Esophagus squamous epithelium (tissue), 5 donors: ENCODE data around the gene KRTAP22-2. TPM values are rescaled to one million over a fixed set of nuclear protein-coding genes. Genes with fewer than 3 reads are reported as not detected.

Experiments used
- DNase-seq: peaks from one replicate; lab custom pipeline; 2025; lab: John Stamatoyannopoulos, UW
- H3K27ac ChIP-seq, 4 donors: fragments of 200-600 bp; sonication (generic); one replicate each; pipeline ENCODE4 v1.5.1; 2016 to 2019; ENCODE audit warnings: mild to moderate bottlenecking in 1 of 4
- H3K27me3 ChIP-seq, 4 donors: fragments of 200-600 bp; sonication (generic); 1 replicate in 3 of 4; 2 replicates in 1 of 4; pipeline versions ENCODE4 v1.5.1 to v1.6.0; 2017 to 2021; ENCODE audit warnings: antibody characterized with exemption in 1 of 4
- H3K36me3 ChIP-seq, 3 donors: fragments of 200-600 bp; sonication (generic); one replicate each; pipeline ENCODE4 v1.5.1; 2016 to 2019
- H3K4me1 ChIP-seq, 3 donors: fragments of 200-600 bp; sonication (generic); one replicate each; pipeline ENCODE4 v1.5.1; 2017 to 2019
- H3K4me3 ChIP-seq, 4 donors: fragments of 200-600 bp; sonication (generic); 1 replicate in 3 of 4; 2 replicates in 1 of 4; pipeline ENCODE4 v1.5.1; 2016 to 2019; ENCODE audit warnings: mild to moderate bottlenecking in 2 of 4, moderate library complexity in 1 of 4
- H3K9me3 ChIP-seq, 3 donors: fragments of 200-600 bp; sonication (generic); one replicate each; pipeline ENCODE4 v1.5.1; 2016 to 2019
- CTCF ChIP-seq, 6 experiments: fragments of 450-650 bp in 4 of 6; fragments of 200-600 bp in 2 of 6; sonication (generic) in 2 of 6; IDR thresholded peaks; one replicate each; pipeline ENCODE4 v1.5.1; 2016 to 2019; ENCODE audit warnings: antibody characterized with exemption in 6 of 6, mild to moderate bottlenecking in 4 of 6, moderate library complexity in 4 of 6
- POLR2A ChIP-seq, 4 donors: fragments of 450-650 bp; IDR thresholded peaks; one replicate each; pipeline ENCODE4 v1.6.1; 2017; ENCODE audit warnings: antibody characterized with exemption in 4 of 4, mild to moderate bottlenecking in 4 of 4, moderate library complexity in 3 of 4
- WGBS, 2 donors: methylation state at CpG; one replicate each; pipeline ENCODE4 v1.1.5; 2018; 5-methylcytosine and 5-hydroxymethylcytosine counted together
- intact Hi-C: fragments of 100-400 bp; cut with DNase I; formaldehyde crosslinking; loops from one replicate; pipeline ENCODE4 v1.15.0; 2022
- total RNA-seq, 4 donors: library from RNA; depleted of rRNA; stranded (reverse); fragments of >200 nt; gene quantifications; one replicate each; pipeline ENCODE4 v1.1.0, GENCODE V29; 2016
- donor health status: DM: yes; HTN: yes; CAD: no.

Gene KRTAP22-2
- total RNA-seq, 4 donors from 2014 or later: not detected

- no peaks in the 10 kb centered on the region for H3K4me1 ChIP-seq
- H3K36me3 ChIP-seq: no peaks in the 10 kb centered on the region
- intact Hi-C loops: no loop called here
- DNase-seq: no peak
- WGBS, 2 donors: 49 to 70% methylated on average over 4 of the region's 4 CpGs
- H3K4me3 ChIP-seq: no peak overlapping the region
- peaks cover 0 to 20% (median 0%) of the 10 kb centered on the region in 3 donors for H3K9me3 ChIP-seq
- H3K27me3 ChIP-seq: no peaks in the 10 kb centered on the region
- no peak overlapping the region for H3K27ac ChIP-seq
- TF ChIP-seq CTCF (IDR thresholded peaks at IDR 0.05) (no peak), POLR2A (IDR thresholded peaks at IDR 0.05) (no peak)
Observed at GRCh38 chr21:30625449-30626165, 35.4 kb upstream of the KRTAP22-2 start.

- intact Hi-C loops: no loop called here
- H3K27ac ChIP-seq: no peak overlapping the region
- TF ChIP-seq CTCF (IDR thresholded peaks at IDR 0.05): no peak
- TF ChIP-seq POLR2A (IDR thresholded peaks at IDR 0.05): no peak
- 75 to 78% methylated on average over 3 of the region's 3 CpGs for WGBS, 2 donors
- H3K4me3 ChIP-seq: no peak overlapping the region
- H3K9me3 ChIP-seq: peaks cover 0 to 20% (median 0%) of the 10 kb centered on the region in 3 donors
- no peak for DNase-seq
- no peaks in the 10 kb centered on the region for H3K36me3 ChIP-seq
- no peaks in the 10 kb centered on the region for H3K4me1 ChIP-seq
- no peaks in the 10 kb centered on the region for H3K27me3 ChIP-seq
Observed at GRCh38 chr21:30623362-30623761, 33.2 kb upstream of the KRTAP22-2 start.

GRCh38 chr21:30620522-30620921, 30.3 kb upstream of the KRTAP22-2 start, which contains the start of gene KRTAP20-4:
KRTAP20-4 (plus strand) TSS chr21:30620627.
- H3K36me3 ChIP-seq: no peaks in the 10 kb centered on the region
- TF ChIP-seq CTCF (IDR thresholded peaks at IDR 0.05) (no peak), POLR2A (IDR thresholded peaks at IDR 0.05) (no peak)
- no peaks in the 10 kb centered on the region for H3K27me3 ChIP-seq
- intact Hi-C loops: no loop called here
- no peak within 1 kb of the TSS for H3K27ac ChIP-seq
- no peaks in the 10 kb centered on the region for H3K4me1 ChIP-seq
- WGBS, 2 donors: 54 to 72% methylated on average over 3 of the region's 3 CpGs
- H3K9me3 ChIP-seq: peaks cover 0 to 17% (median 0%) of the 10 kb centered on the region in 3 donors
- no peak within 1 kb of the TSS for H3K4me3 ChIP-seq
- no peak for DNase-seq

- Histone ChIP-seq H3K4me3 (no peak overlapping the region), H3K4me1 (no peaks in the 10 kb centered on the region), H3K27me3 (no peaks in the 10 kb centered on the region), H3K27ac (no peak overlapping the region), H3K9me3 (peaks cover 0 to 13% (median 0%) of the 10 kb centered on the region in 3 donors), H3K36me3 (no peaks in the 10 kb centered on the region)
- TF ChIP-seq POLR2A (IDR thresholded peaks at IDR 0.05): no peak
- TF ChIP-seq CTCF (IDR thresholded peaks at IDR 0.05): no peak
- intact Hi-C loops: no loop called here
- DNase-seq: no peak
Observed at GRCh38 chr21:30620080-30620479, 29.9 kb upstream of the KRTAP22-2 start.

- intact Hi-C loops: no loop called here
- H3K4me3 ChIP-seq: no peak within 1 kb of the TSS
- H3K27me3 ChIP-seq: no peaks in the 10 kb centered on the region
- DNase-seq: no peak
- H3K4me1 ChIP-seq: no peaks in the 10 kb centered on the region
- no peaks in the 10 kb centered on the region for H3K9me3 ChIP-seq
- 90 to 97% methylated on average over 2 of the region's 2 CpGs for WGBS, 2 donors
- no peaks in the 10 kb centered on the region for H3K36me3 ChIP-seq
- H3K27ac ChIP-seq: no peak within 1 kb of the TSS
- TF ChIP-seq POLR2A (IDR thresholded peaks at IDR 0.05) (no peak), CTCF (IDR thresholded peaks at IDR 0.05) (no peak)
Observed at GRCh38 chr21:30616125-30616524, 25.9 kb upstream of the KRTAP22-2 start, which contains the start of gene KRTAP20-1. KRTAP20-1 (plus strand) TSS chr21:30616425; CDS start chr21:30616455, 30 bp downstream.
